ENCODE results near the gene TMEM123. TPM values are rescaled to one million over a fixed set of nuclear protein-coding genes. Genes with fewer than 3 reads are reported as not detected.

TMEM123 gene
- total and polyA plus RNA-seq, 2 donors (not counting 1 experiment from before 2014, with no cell fraction given), result 36.7 to 422 TPM

GRCh38 chr11:102437727-102438126 is 14.8 kb downstream of the TMEM123 start:
- Mint-ChIP-seq H3K4me1 (peaks cover 41% of the 10 kb centered on the region), H3K27me3 (no peaks in the 10 kb centered on the region), H3K9me3 (ENCODE audit: insufficient read depth) (no peaks in the 10 kb centered on the region), H3K27ac (no peak overlapping the region), H3K4me3 (no peak overlapping the region)
- Histone ChIP-seq H3K4me3 (ENCODE audit: control extremely low read depth in 1 of 5, extremely low read depth in 1 of 5, insufficient read depth in 1 of 5, low read depth in 2 of 5, low read length in 4 of 5) (no peak overlapping the region), H3K79me2 (ENCODE audit: control insufficient read depth, insufficient read depth, low read length) (peaks cover 78% of the 10 kb centered on the region), H3K27me3 (replicated peaks in 1 of 4; ENCODE audit: control extremely low read depth in 1 of 4, control insufficient read depth in 3 of 4, insufficient read depth in 4 of 4, low read length in 3 of 4) (no peaks in the 10 kb centered on the region), H3K9me3 (ENCODE audit: control extremely low read depth in 1 of 3, control insufficient read depth in 2 of 3, insufficient read depth in 1 of 3, low read length in 2 of 3) (peaks cover 1 to 5% (median 3%) of the 10 kb centered on the region in 3 donors), H3K4me1 (ENCODE audit: control insufficient read depth in 2 of 2, insufficient read depth in 2 of 2, low read length in 2 of 2) (no peaks in the 10 kb centered on the region), H3K4me2 (replicated peaks; ENCODE audit: low read depth, low read length, poor library complexity, severe bottlenecking) (no peak overlapping the region), H4K20me1 (ENCODE audit: control insufficient read depth, insufficient read depth, low read length, poor library complexity, severe bottlenecking) (peaks cover 20% of the 10 kb centered on the region), H2AFZ (ENCODE audit: insufficient read depth, low read depth, low read length, poor library complexity, severe bottlenecking) (no peak overlapping the region), H3K27ac (ENCODE audit: low read length in 2 of 2) (no peak overlapping the region), H3K9ac (ENCODE audit: low read length) (no peak overlapping the region), H3K36me3 (replicated peaks in 1 of 2; ENCODE audit: control extremely low read depth in 1 of 2, control insufficient read depth in 1 of 2, extremely low read depth in 1 of 2, insufficient read depth in 2 of 2, low read length in 1 of 2) (peaks cover 7 to 16% of the 10 kb centered on the region in 2 experiments)
- POLR2A ChIA-PET, result no interaction called here
- TF ChIP-seq EZH2 (IDR thresholded peaks at IDR 0.05; ENCODE audit: borderline replicate concordance, insufficient read depth, low read depth, low read length, poor library complexity, severe bottlenecking), result no peak
- no peak for TF ChIP-seq CTCF (IDR thresholded peaks at IDR 0.05)
- no peak for DNase-seq
- intact Hi-C loops (cut with micrococcal nuclease), result no loop called here
- ATAC-seq (ENCODE audit: low read depth), result no peak
- no CpG with 5 or more reads among the region's 2 CpGs for WGBS (ENCODE audit: insufficient coverage)
- CTCF ChIA-PET, result interaction anchor here (1.8 kb wide), 1 partner anchor 17 kb away, joined by 3 read pairs; no protein-coding TSS in a partner anchor

- POLR2A ChIA-PET, result interaction anchor here (0.7 kb wide), 1 partner anchor 119 kb away, joined by 4 read pairs; the partner anchor contains the start of gene BIRC3
Measured at GRCh38 chr11:102436976-102437375, 15.6 kb downstream of the TMEM123 start.

More at GRCh38 chr11:102436976-102437375, 15.6 kb downstream of the TMEM123 start:
- H3K4me1 Mint-ChIP-seq, result peaks cover 38% of the 10 kb centered on the region
- TF ChIP-seq EZH2 (IDR thresholded peaks at IDR 0.05; ENCODE audit: borderline replicate concordance, insufficient read depth, low read depth, low read length, poor library complexity, severe bottlenecking), result no peak
- no peak for TF ChIP-seq CTCF (IDR thresholded peaks at IDR 0.05)
- no peak overlapping the region for H2AFZ ChIP-seq (ENCODE audit: insufficient read depth, low read depth, low read length, poor library complexity, severe bottlenecking)
- no peaks in the 10 kb centered on the region for H3K27me3 ChIP-seq (replicated peaks in 1 of 4; ENCODE audit: control extremely low read depth in 1 of 4, control insufficient read depth in 3 of 4, insufficient read depth in 4 of 4, low read length in 3 of 4)
- CTCF ChIA-PET, result no interaction called here
- no peak overlapping the region for H3K4me2 ChIP-seq (replicated peaks; ENCODE audit: low read depth, low read length, poor library complexity, severe bottlenecking)
- intact Hi-C loops (cut with micrococcal nuclease), result no loop called here
- H3K27ac ChIP-seq (ENCODE audit: low read length in 2 of 2), result no peak overlapping the region
- H3K9ac ChIP-seq (ENCODE audit: low read length), result no peak overlapping the region
- H3K9me3 ChIP-seq (ENCODE audit: control extremely low read depth in 1 of 3, control insufficient read depth in 2 of 3, insufficient read depth in 1 of 3, low read length in 2 of 3), result peaks cover 1 to 10% (median 9%) of the 10 kb centered on the region in 3 donors
- no peak overlapping the region for H3K4me3 ChIP-seq (ENCODE audit: control extremely low read depth in 1 of 5, extremely low read depth in 1 of 5, insufficient read depth in 1 of 5, low read depth in 2 of 5, low read length in 4 of 5)
- H3K79me2 ChIP-seq (ENCODE audit: control insufficient read depth, insufficient read depth, low read length), result peaks cover 84% of the 10 kb centered on the region
- ATAC-seq (ENCODE audit: low read depth), result no peak
- H3K9me3 Mint-ChIP-seq (ENCODE audit: insufficient read depth), result no peaks in the 10 kb centered on the region
- H3K4me1 ChIP-seq (ENCODE audit: control insufficient read depth in 2 of 2, insufficient read depth in 2 of 2, low read length in 2 of 2), result no peaks in the 10 kb centered on the region
- H3K27me3 Mint-ChIP-seq, result no peaks in the 10 kb centered on the region
- WGBS (ENCODE audit: insufficient coverage), result 100% methylated on average over 1 of the region's 2 CpGs
- H3K4me3 Mint-ChIP-seq, result no peak overlapping the region
- H3K36me3 ChIP-seq (replicated peaks in 1 of 2; ENCODE audit: control extremely low read depth in 1 of 2, control insufficient read depth in 1 of 2, extremely low read depth in 1 of 2, insufficient read depth in 2 of 2, low read length in 1 of 2), result peaks cover 7 to 19% of the 10 kb centered on the region in 2 experiments
- DNase-seq, result no peak
- peaks cover 20% of the 10 kb centered on the region for H4K20me1 ChIP-seq (ENCODE audit: control insufficient read depth, insufficient read depth, low read length, poor library complexity, severe bottlenecking)
- H3K27ac Mint-ChIP-seq, result no peak overlapping the region

All from B cell (primary cell).